Measurements from ENCODE around the gene FANCF.

FANCF gene

GRCh38 chr11:22624742-22625447 is 728 bp downstream of the FANCF start:
- peak; percentile 39 for DNase-seq

GRCh38 chr11:22617868-22618267 is 7.8 kb downstream of the FANCF start:
- no peak for DNase-seq

DNA sequence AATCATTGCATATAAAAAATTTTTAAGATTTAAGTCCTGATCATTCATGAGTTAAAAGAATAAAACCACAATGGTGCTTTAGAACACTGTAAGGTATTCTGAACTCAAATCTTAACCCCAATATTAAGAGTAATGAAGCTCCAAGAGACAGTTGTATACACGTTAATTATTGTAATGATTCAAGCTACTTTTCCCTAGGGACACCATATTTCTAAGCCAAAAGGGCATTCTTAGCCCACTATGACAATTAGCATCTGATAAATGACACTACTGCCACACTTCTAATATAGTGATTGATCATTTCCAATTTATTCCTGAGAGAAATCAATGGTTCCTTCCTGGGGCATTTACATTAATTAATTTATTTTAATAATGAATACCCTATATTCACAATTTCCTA is 21.7 kb downstream of the FANCF start:
- no peak for DNase-seq

DNA sequence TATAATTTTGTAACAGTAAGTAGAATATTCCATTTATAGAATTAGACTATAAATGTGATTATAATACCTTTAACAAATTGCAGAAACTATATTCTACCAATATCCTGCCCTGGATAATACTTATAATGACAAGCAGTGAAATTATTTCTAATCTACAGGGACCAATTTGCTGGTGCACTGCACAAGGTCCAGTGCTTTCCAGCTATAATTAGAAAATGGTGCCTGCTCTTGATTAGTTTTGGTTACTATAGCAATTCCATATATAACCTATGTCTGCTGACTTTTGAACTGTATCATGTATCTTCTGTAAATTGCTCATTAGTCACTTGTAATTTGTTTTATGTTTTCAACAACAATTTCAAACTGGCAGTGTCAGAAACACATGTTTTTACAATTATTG is 23.1 kb downstream of the FANCF start:
- no peak for DNase-seq

GRCh38 chr11:22599458-22599857 is 26.2 kb downstream of the FANCF start:
- no peak for DNase-seq

DNA sequence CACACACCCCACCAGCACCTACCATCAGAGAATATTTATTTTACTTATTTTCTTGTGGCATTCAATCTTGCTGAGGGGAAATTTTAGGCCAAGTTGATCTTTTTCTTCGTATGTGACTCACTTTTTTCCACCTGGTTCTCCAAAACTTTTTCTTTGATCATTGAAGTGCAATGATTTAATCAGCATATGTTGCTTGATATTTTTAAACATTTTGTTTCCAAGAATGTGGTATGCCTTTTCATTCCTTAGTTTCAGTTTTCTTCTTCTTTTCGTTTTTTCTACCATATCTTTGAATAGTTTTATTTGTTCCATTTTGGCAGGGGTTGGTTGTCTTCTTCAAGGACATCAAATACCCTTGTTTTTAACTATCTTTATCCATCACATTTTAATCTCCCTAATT is 28.6 kb downstream of the FANCF start:
- DNase-seq, result no peak

DNA sequence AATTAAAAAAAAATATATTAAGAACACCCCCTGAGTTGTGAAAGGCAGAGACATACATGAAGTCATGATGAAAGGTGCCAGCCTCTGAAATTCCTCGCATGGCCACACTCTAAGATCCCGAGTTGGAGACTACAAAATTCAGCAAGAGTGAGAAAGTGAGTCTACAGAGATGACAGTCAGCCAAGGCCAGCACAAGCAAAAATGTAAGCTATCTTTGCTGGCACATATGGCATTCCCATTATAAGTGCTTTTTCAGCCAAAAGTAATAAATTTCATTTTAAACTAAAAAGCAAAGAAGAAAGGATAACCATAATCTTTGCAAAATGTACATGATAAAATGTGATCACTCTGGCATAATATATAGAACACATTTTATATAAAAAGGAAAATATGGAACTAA is 40.6 kb downstream of the FANCF start:
- DNase-seq, result no peak

DNA sequence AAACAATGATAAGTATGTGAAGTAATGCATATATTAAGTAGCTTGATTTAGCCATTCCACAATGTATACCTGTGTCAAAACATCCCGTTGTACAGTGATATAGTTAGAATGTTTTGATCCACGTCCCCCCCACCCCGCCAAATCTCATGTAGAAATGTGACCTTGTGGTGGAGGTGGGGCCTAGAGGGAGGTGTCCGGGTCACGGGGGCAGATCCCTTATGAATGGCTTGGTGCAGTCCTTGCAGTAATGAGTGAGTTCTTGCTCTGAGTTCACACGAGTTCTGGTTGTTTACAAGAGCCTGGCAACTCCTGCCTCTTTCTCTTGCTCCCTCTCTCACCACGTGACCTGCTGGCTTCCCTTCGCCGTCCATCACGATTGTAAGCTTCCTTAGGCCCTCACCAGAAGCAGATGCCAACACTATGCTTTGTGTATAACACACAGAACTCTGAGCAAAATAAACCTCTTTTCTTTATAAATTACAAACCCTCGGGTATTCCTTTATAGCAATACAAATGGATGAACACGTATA is 41.6 kb downstream of the FANCF start:
- no peak for DNase-seq

DNA sequence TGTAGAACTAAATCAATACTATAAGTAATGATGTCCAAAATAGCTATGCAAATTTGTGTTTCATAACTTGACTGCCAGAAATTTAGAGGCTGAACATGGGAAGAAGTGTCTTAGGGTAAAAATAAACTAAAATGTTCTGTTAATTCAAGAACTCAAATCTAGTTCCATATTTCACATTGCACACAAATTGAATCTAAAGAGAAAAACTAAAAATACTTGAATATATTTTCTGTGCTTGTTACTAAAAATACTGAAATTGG is 43.5 kb downstream of the FANCF start:
- no peak for DNase-seq

DNA sequence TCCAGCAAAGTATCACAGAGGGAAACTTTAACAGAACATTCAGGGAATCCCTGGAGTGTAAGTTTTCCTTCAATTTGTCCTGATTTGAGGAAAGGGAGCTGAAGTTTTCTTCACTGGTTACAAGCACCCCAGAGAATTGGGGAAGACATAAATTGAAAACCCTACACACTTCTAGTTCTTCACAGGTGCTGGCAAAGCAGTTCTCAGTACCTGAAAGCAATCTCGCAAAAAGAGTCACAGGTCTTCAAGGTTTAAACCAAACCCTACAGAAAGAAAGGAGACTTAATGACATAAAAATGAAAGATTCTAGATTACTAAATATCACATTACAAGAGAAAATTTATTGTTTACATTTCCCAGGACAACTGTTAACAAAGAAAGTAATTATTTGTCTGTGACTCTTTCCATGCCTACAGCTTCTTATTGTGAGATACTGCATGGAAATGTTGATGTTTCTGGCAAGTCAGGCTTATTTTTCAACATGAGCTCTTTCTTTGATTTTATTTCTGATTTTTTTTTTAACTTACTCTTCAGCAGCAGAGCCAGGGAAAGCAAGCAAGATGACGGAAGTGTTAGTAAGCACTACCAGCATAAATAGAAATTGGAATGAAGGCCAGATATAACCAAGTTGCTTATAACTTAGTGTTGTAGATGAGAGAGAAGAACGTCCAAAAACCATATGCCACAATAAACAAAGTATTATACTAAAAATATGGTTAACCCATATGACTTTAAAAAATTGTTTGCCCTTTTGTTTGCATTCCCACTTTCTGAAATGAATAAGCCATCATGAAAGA is 44.1 kb downstream of the FANCF start:
- DNase-seq, result no peak

DNA sequence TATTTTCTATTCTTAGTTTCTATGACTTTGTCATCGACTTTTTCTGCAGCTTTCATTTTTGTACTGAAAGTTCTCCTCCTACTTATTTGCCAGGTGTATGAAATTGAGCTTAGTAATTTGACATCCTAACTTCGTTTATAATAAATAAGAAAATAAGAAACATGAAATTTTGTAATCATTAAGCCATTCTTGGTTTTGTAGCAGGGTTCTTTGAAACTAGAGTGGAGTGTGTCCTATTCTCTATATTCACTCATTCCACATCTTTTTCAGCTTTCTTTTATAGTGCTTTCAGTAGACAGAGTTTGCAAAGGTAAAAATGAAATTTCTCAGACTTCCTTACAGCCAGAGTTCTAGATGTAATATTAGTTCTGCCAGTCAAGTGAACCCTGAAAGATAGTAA is 47.8 kb downstream of the FANCF start:
- no peak for DNase-seq

All from CD4-positive, alpha-beta T cell treated with Interferon gamma for 1 hour (primary cell).